Esophagus muscularis mucosa (tissue), 4 donors: Measurements from ENCODE around the gene CENPB.

Experiments
- CTCF ChIP-seq, 3 experiments: fragments of 200-600 bp in 2 of 3; fragments of 450-650 bp in 1 of 3; sonication (generic) in 2 of 3; IDR thresholded peaks; one replicate each; pipeline ENCODE4 v1.5.1; 2017 to 2019; ENCODE audit warnings: antibody characterized with exemption in 3 of 3, mild to moderate bottlenecking in 2 of 3, moderate library complexity in 1 of 3
- EP300 ChIP-seq: sonication (generic); formaldehyde crosslinking; IDR thresholded peaks from one replicate; pipeline ENCODE4 v1.6.1; 2017; ENCODE audit warnings: antibody characterized with exemption
- POLR2A ChIP-seq: fragments of 450-650 bp; IDR thresholded peaks from one replicate; pipeline ENCODE4 v1.6.1; 2017; ENCODE audit warnings: antibody characterized with exemption, moderate library complexity, mild to moderate bottlenecking, low read depth
- POLR2AphosphoS5 ChIP-seq, 2 donors: sonication (generic); formaldehyde crosslinking; IDR thresholded peaks; one replicate each; pipeline ENCODE4 v1.6.1; 2017; ENCODE audit warnings: antibody characterized with exemption in 2 of 2

GRCh38 chr20:3804781-3805180, 18.2 kb upstream of the CENPB start:
- TF ChIP-seq CTCF (IDR thresholded peaks at IDR 0.05) (no peak), POLR2A (no peak), EP300 (no peak), POLR2AphosphoS5 (IDR thresholded peaks at IDR 0.05) (no peak)
